GM23338 (cell line): ENCODE measurements around the gene SLC4A9. TPM values are rescaled to one million over a fixed set of nuclear protein-coding genes. Genes with fewer than 3 reads are reported as not detected.

Experiments
- ATAC-seq: fragments of 200-7000 bp; cut with Tn5 transposase; 3 replicates; pipeline ENCODE4 v1.9.1; 2020
- DNase-seq: peaks from one replicate; pipeline ENCODE4 v3.0.0-alpha.2; 2015; ENCODE audit warnings: low spot score
- H2AFZ ChIP-seq: fragments of 200-600 bp; sonication (generic); 2 replicates; pipeline ENCODE4 v1.8.0; 2016; ENCODE audit warnings: antibody characterized with exemption, mild to moderate bottlenecking, moderate library complexity
- H3F3A ChIP-seq: fragments of 200-600 bp; sonication (generic); replicated peaks from 2 replicates; pipeline ENCODE4 v1.8.0; 2017; ENCODE audit warnings: antibody characterized with exemption, mixed run types, low read depth
- H3K27ac ChIP-seq: fragments of 200-600 bp; sonication (generic); 2 replicates; pipeline ENCODE4 v1.6.1; 2016; ENCODE audit warnings: low read depth
- H3K27me3 ChIP-seq: fragments of 200-600 bp; sonication (generic); 2 replicates; pipeline ENCODE4 v1.8.0; 2016; ENCODE audit warnings: mild to moderate bottlenecking, mixed run types, moderate library complexity; ENCODE audit not compliant: insufficient read depth
- H3K36me3 ChIP-seq: fragments of 200-600 bp; sonication (generic); 2 replicates; pipeline ENCODE4 v1.8.0; 2016; ENCODE audit warnings: mild to moderate bottlenecking; ENCODE audit not compliant: insufficient read depth
- H3K4me1 ChIP-seq: fragments of 200-600 bp; sonication (generic); 2 replicates; pipeline ENCODE4 v1.8.0; 2016; ENCODE audit warnings: mild to moderate bottlenecking, moderate library complexity; ENCODE audit not compliant: insufficient read depth
- H3K4me2 ChIP-seq: fragments of 200-600 bp; sonication (generic); 2 replicates; pipeline ENCODE4 v1.7.1; 2017; ENCODE audit warnings: mixed run types
- H3K4me3 ChIP-seq: fragments of 200-600 bp; sonication (generic); 2 replicates; pipeline ENCODE4 v1.6.1; 2016; ENCODE audit warnings: mixed run types
- H3K79me2 ChIP-seq: fragments of 200-600 bp; sonication (generic); replicated peaks from 2 replicates; pipeline ENCODE4 v1.8.0; 2017; ENCODE audit warnings: mild to moderate bottlenecking; ENCODE audit not compliant: insufficient read depth
- H3K9me2 ChIP-seq: fragments of 200-600 bp; sonication (generic); 2 replicates; pipeline ENCODE4 v1.8.0; 2017; ENCODE audit not compliant: insufficient read depth
- H4K20me1 ChIP-seq: fragments of 200-600 bp; sonication (generic); replicated peaks from 2 replicates; pipeline ENCODE4 v1.8.0; 2017; ENCODE audit warnings: mild to moderate bottlenecking; ENCODE audit not compliant: insufficient read depth
- H3K27ac Mint-ChIP-seq: 2 replicates; pipeline ENCODE4 v1.8.0; 2020; ENCODE audit warnings: inconsistent platforms, mild to moderate bottlenecking, moderate library complexity, mixed read lengths
- H3K27me3 Mint-ChIP-seq: 3 replicates; pipeline ENCODE4 v1.8.0; 2022; ENCODE audit warnings: low read depth, mild to moderate bottlenecking, moderate library complexity, mixed read lengths, inconsistent platforms; ENCODE audit not compliant: insufficient read depth, poor library complexity
- H3K36me3 Mint-ChIP-seq: 3 replicates; pipeline ENCODE4 v1.8.0; 2021; ENCODE audit warnings: low read depth, mild to moderate bottlenecking, inconsistent platforms, moderate library complexity, mixed read lengths
- H3K4me1 Mint-ChIP-seq: 3 replicates; pipeline ENCODE4 v1.8.0; 2020; ENCODE audit warnings: mild to moderate bottlenecking, inconsistent platforms, mixed read lengths
- H3K4me3 Mint-ChIP-seq: 3 replicates; pipeline ENCODE4 v1.8.0; 2021; ENCODE audit warnings: moderate library complexity, mild to moderate bottlenecking, inconsistent platforms, mixed read lengths
- H3K9me3 Mint-ChIP-seq: 3 replicates; pipeline ENCODE4 v1.8.0; 2020; ENCODE audit warnings: moderate library complexity, mild to moderate bottlenecking, inconsistent platforms, mixed read lengths
- CREB1 ChIP-seq: fragments of 250-450 bp; sonication (Bioruptor Pico); IDR thresholded peaks from 2 replicates; pipeline ENCODE4 v1.5.0; 2020; ENCODE audit warnings: low read depth, mild to moderate bottlenecking, moderate library complexity
- CTCF ChIP-seq, 2 experiments: fragments of 200-600 bp in 1 of 2; sonication (generic) in 1 of 2; conservative IDR thresholded peaks; 2 replicates each; pipeline versions ENCODE4 v1.5.1 to v1.6.1; 2016 to 2017; ENCODE audit warnings: antibody characterized with exemption in 2 of 2, low read depth in 2 of 2, mild to moderate bottlenecking in 2 of 2, moderate library complexity in 1 of 2
- ETS1 ChIP-seq: IDR thresholded peaks from 2 replicates; pipeline ENCODE4 v1.6.1; 2016; ENCODE audit warnings: antibody characterized with exemption
- EZH2 ChIP-seq: fragments of 200-600 bp; sonication (generic); IDR thresholded peaks from one replicate; pipeline ENCODE4 v1.8.0; 2017; ENCODE audit warnings: antibody characterized with exemption, mild to moderate bottlenecking, low read depth; ENCODE audit not compliant: unreplicated experiment
- JUNB ChIP-seq: IDR thresholded peaks from one replicate; pipeline ENCODE4 v1.6.1; 2016; ENCODE audit warnings: antibody characterized with exemption; ENCODE audit not compliant: unreplicated experiment
- NANOG ChIP-seq: IDR thresholded peaks from 2 replicates; pipeline ENCODE4 v1.6.1; 2016; ENCODE audit warnings: antibody characterized with exemption, borderline replicate concordance
- POLR2AphosphoS5 ChIP-seq: IDR thresholded peaks from 2 replicates; pipeline ENCODE4 v1.6.1; 2016; ENCODE audit warnings: antibody characterized with exemption, low read depth
- polyA plus RNA-seq: library from polyadenylated mRNA; unstranded; fragments of >200 nt; fragmentation: Nextera tagmentation; extraction: Ambion mirVana; gene quantifications from 2 replicates; pipeline ENCODE4 v1.2.1, GENCODE V29; 2016
- total RNA-seq: library from RNA; depleted of rRNA; stranded (reverse); fragments of >200 nt; shearing (Covaris generic); gene quantifications from 2 replicates; pipeline ENCODE4 v1.2.3, GENCODE V29; 2014

SLC4A9 gene
- total and polyA plus RNA-seq, 2 experiments from 2014 or later, result 0.08 TPM; not detected in 1

GRCh38 chr5:140365282-140365681 is 5.3 kb downstream of the SLC4A9 start:
- peaks cover 17% of the 10 kb centered on the region for H3K27me3 Mint-ChIP-seq
- H3K27ac Mint-ChIP-seq, result no peak overlapping the region
- Histone ChIP-seq H3K79me2 (no peaks in the 10 kb centered on the region), H4K20me1 (no peaks in the 10 kb centered on the region), H3K4me3 (no peak overlapping the region), H3K36me3 (no peaks in the 10 kb centered on the region), H3K27me3 (peaks cover 11% of the 10 kb centered on the region; the same call in 1 of the 2 replicates), H3F3A (no peaks in the 10 kb centered on the region), H3K9me2 (0 out of 2 replicates have a peak, but pooled peaks cover 2% of the 10 kb centered on the region), H2AFZ (no peak overlapping the region), H3K27ac (no peak overlapping the region), H3K4me1 (no peaks in the 10 kb centered on the region), H3K4me2 (no peak overlapping the region)
- H3K4me1 Mint-ChIP-seq, result peaks cover 2% of the 10 kb centered on the region; the same call in 1 of the 3 replicates
- no peak for DNase-seq
- TF ChIP-seq JUNB, result no peak
- TF ChIP-seq CREB1, result no peak
- no peak for TF ChIP-seq CTCF (conservative IDR thresholded peaks at IDR 0.05; ENCODE audit: low read depth in 2 of 2)
- no peak for TF ChIP-seq NANOG
- no peak for TF ChIP-seq POLR2AphosphoS5
- TF ChIP-seq ETS1, result no peak
- no peaks in the 10 kb centered on the region for H3K9me3 Mint-ChIP-seq
- no peak overlapping the region for H3K4me3 Mint-ChIP-seq
- ATAC-seq, result no peak
- no peaks in the 10 kb centered on the region for H3K36me3 Mint-ChIP-seq

- ATAC-seq (no peak), DNase-seq (no peak)
- H3K4me2 ChIP-seq, result no peak overlapping the region
- no peaks in the 10 kb centered on the region for H3K9me3 Mint-ChIP-seq
- no peaks in the 10 kb centered on the region for H3K79me2 ChIP-seq
- no peaks in the 10 kb centered on the region for H3K36me3 Mint-ChIP-seq
- no peak overlapping the region for H3K4me3 Mint-ChIP-seq
- no peak overlapping the region for H3K27ac Mint-ChIP-seq
- TF ChIP-seq EZH2, result no peak
- TF ChIP-seq CTCF (conservative IDR thresholded peaks at IDR 0.05; ENCODE audit: low read depth in 2 of 2), result no peak
- peaks cover 17% of the 10 kb centered on the region for H3K27me3 Mint-ChIP-seq
- no peaks in the 10 kb centered on the region for H3K36me3 ChIP-seq
- no peaks in the 10 kb centered on the region for H3F3A ChIP-seq
- no peak overlapping the region for H3K27ac ChIP-seq
- H3K9me2 ChIP-seq, result 0 out of 2 replicates have a peak, but pooled peaks cover 2% of the 10 kb centered on the region
- H2AFZ ChIP-seq, result no peak overlapping the region
- no peaks in the 10 kb centered on the region for H3K4me1 ChIP-seq
- H3K27me3 ChIP-seq, result peaks cover 11% of the 10 kb centered on the region; the same call in 1 of the 2 replicates
- H3K4me1 Mint-ChIP-seq, result peaks cover 2% of the 10 kb centered on the region; the same call in 1 of the 3 replicates
- no peak overlapping the region for H3K4me3 ChIP-seq
- no peaks in the 10 kb centered on the region for H4K20me1 ChIP-seq
Measured at GRCh38 chr5:140365941-140366340, 5.9 kb downstream of the SLC4A9 start.
